ENCODE data around the gene EMCN.
"Not testable (repeated sequence)": the region's sequence is repeated elsewhere in the genome, so short reads cannot be mapped to it uniquely, and the experiment has no call there.

Gene EMCN

DNA sequence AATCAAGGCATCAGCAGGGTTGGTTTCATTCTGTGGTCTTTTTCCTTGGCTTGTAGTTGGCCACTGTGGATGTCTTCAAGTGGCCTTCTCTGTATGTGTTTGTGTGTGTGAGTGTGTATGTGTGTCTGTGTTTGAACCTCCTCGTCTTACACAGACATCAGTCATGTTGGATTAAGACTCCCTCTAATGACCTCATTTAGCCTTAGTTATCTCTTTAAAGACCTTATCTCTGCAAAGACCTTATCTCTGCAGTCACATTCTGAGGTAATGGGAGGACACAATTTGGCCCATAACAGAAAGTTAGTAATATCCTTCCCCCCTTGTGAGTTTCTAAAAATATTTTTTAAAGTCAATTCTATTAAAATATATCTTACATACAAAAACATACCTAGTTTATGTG, 126.7 kb downstream of the EMCN start:
- WGBS (ENCODE audit: insufficient coverage, insufficient read length): no CpG with 5 or more reads among the region's 1 CpG

DNA sequence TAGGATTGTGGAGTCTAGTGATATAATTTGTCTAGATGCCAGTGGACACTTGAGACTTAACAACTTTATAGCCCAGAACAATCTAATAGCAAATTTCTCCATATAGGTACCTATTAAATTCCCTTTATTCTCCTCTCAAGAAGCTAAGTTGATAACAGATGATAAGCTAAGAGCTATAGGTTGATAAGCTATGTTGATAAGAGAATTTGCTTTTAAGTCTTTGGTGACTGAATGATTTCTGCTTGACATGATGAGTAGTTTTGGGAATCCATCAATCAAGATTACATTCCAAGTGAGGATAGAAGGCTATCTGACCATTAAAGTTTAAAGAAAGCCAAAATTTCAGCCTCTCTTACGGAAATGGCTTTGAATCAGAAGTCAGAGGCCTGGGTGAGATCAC, 131.6 kb downstream of the EMCN start:
- H3K9me3 ChIP-seq (ENCODE audit: control insufficient read depth, insufficient read depth, low read length): no peaks in the 10 kb centered on the region
- no peaks in the 10 kb centered on the region for H3K27me3 ChIP-seq (ENCODE audit: control insufficient read depth, insufficient read depth, low read length)
- no CpG with 5 or more reads among the region's 1 CpG for WGBS (ENCODE audit: insufficient coverage, insufficient read length)
- no peak for DNase-seq (ENCODE audit: low read depth, low spot score)
- no peaks in the 10 kb centered on the region for H3K4me1 ChIP-seq (ENCODE audit: control insufficient read depth, insufficient read depth, low read length)
- no peak overlapping the region for H3K4me3 ChIP-seq (ENCODE audit: low read length)
- no peaks in the 10 kb centered on the region for H3K36me3 ChIP-seq (ENCODE audit: control insufficient read depth, insufficient read depth, low read length)
- H3K27ac ChIP-seq (ENCODE audit: low read length): no peak overlapping the region

More for the DNA sequence above, 126.7 kb downstream of the EMCN start:
- Histone ChIP-seq H3K27ac (ENCODE audit: low read length) (no peak overlapping the region), H3K4me1 (ENCODE audit: control insufficient read depth, insufficient read depth, low read length) (no peaks in the 10 kb centered on the region), H3K27me3 (ENCODE audit: control insufficient read depth, insufficient read depth, low read length) (no peaks in the 10 kb centered on the region), H3K36me3 (ENCODE audit: control insufficient read depth, insufficient read depth, low read length) (no peaks in the 10 kb centered on the region), H3K9me3 (ENCODE audit: control insufficient read depth, insufficient read depth, low read length) (no peaks in the 10 kb centered on the region), H3K4me3 (ENCODE audit: low read length) (no peak overlapping the region)
- no peak for DNase-seq (ENCODE audit: low read depth, low spot score)

GRCh38 chr4:100380401-100380800, 137.4 kb downstream of the EMCN start:
- not testable (repeated sequence) for H3K4me1 ChIP-seq (ENCODE audit: control insufficient read depth, insufficient read depth, low read length)

GRCh38 chr4:100379583-100380105, 138.2 kb downstream of the EMCN start:
- Histone ChIP-seq H3K27me3 (ENCODE audit: control insufficient read depth, insufficient read depth, low read length) (no peaks in the 10 kb centered on the region), H3K4me1 (ENCODE audit: control insufficient read depth, insufficient read depth, low read length) (no peaks in the 10 kb centered on the region), H3K4me3 (ENCODE audit: low read length) (no peak overlapping the region), H3K27ac (ENCODE audit: low read length) (no peak overlapping the region), H3K9me3 (ENCODE audit: control insufficient read depth, insufficient read depth, low read length) (no peaks in the 10 kb centered on the region), H3K36me3 (ENCODE audit: control insufficient read depth, insufficient read depth, low read length) (no peaks in the 10 kb centered on the region)
- DNase-seq (ENCODE audit: low read depth, low spot score): no peak
- no CpG with 5 or more reads among the region's 5 CpGs for WGBS (ENCODE audit: insufficient coverage, insufficient read length)

More at GRCh38 chr4:100380401-100380800, 137.4 kb downstream of the EMCN start:
- H3K4me3 ChIP-seq (ENCODE audit: low read length); H3K9me3 ChIP-seq (ENCODE audit: control insufficient read depth, insufficient read depth, low read length); H3K27ac ChIP-seq (ENCODE audit: low read length); H3K36me3 ChIP-seq (ENCODE audit: control insufficient read depth, insufficient read depth, low read length); H3K27me3 ChIP-seq (ENCODE audit: control insufficient read depth, insufficient read depth, low read length); DNase-seq (ENCODE audit: low read depth, low spot score): not testable (repeated sequence)
- WGBS (ENCODE audit: insufficient coverage, insufficient read length): no CpG with 5 or more reads among the region's 1 CpG

GRCh38 chr4:100372432-100372831, 145.4 kb downstream of the EMCN start:
- no peak for DNase-seq (ENCODE audit: low read depth, low spot score)
- no peaks in the 10 kb centered on the region for H3K4me1 ChIP-seq (ENCODE audit: control insufficient read depth, insufficient read depth, low read length)
- H3K4me3 ChIP-seq (ENCODE audit: low read length): no peak overlapping the region
- H3K36me3 ChIP-seq (ENCODE audit: control insufficient read depth, insufficient read depth, low read length): no peaks in the 10 kb centered on the region
- H3K9me3 ChIP-seq (ENCODE audit: control insufficient read depth, insufficient read depth, low read length): no peaks in the 10 kb centered on the region
- no CpG with 5 or more reads among the region's 3 CpGs for WGBS (ENCODE audit: insufficient coverage, insufficient read length)
- no peaks in the 10 kb centered on the region for H3K27me3 ChIP-seq (ENCODE audit: control insufficient read depth, insufficient read depth, low read length)
- no peak overlapping the region for H3K27ac ChIP-seq (ENCODE audit: low read length)

DNA sequence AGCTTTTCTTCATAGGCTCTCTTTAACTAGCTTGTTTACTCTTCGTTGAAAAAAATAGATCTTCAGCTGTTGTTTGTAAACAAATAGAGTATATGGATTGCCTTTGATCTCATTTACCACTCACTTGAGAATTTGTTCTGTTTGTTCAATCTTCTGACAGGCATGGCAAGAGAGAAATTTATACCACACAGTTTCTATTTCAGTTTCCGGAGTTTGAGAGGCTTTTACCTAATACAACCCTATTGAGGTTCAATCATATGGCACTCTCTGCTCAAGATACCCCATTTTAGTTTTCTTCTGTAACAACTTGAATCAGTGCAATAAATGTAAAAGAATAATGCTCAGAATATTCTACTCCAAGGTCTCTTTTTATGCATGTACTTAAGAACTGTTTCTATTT, 148.0 kb downstream of the EMCN start:
- H3K4me1 ChIP-seq (ENCODE audit: control insufficient read depth, insufficient read depth, low read length): no peaks in the 10 kb centered on the region
- no peak overlapping the region for H3K27ac ChIP-seq (ENCODE audit: low read length)
- DNase-seq (ENCODE audit: low read depth, low spot score): no peak
- no CpG with 5 or more reads among the region's 2 CpGs for WGBS (ENCODE audit: insufficient coverage, insufficient read length)
- H3K9me3 ChIP-seq (ENCODE audit: control insufficient read depth, insufficient read depth, low read length): no peaks in the 10 kb centered on the region
- H3K27me3 ChIP-seq (ENCODE audit: control insufficient read depth, insufficient read depth, low read length): no peaks in the 10 kb centered on the region
- H3K36me3 ChIP-seq (ENCODE audit: control insufficient read depth, insufficient read depth, low read length): no peaks in the 10 kb centered on the region
- no peak overlapping the region for H3K4me3 ChIP-seq (ENCODE audit: low read length)

GRCh38 chr4:100367451-100367850, 150.4 kb downstream of the EMCN start:
- no CpG with 5 or more reads among the region's 1 CpG for WGBS (ENCODE audit: insufficient coverage, insufficient read length)
- H3K27ac ChIP-seq (ENCODE audit: low read length): no peak overlapping the region
- no peak overlapping the region for H3K4me3 ChIP-seq (ENCODE audit: low read length)
- H3K27me3 ChIP-seq (ENCODE audit: control insufficient read depth, insufficient read depth, low read length): no peaks in the 10 kb centered on the region
- H3K9me3 ChIP-seq (ENCODE audit: control insufficient read depth, insufficient read depth, low read length): no peaks in the 10 kb centered on the region
- DNase-seq (ENCODE audit: low read depth, low spot score): no peak
- H3K4me1 ChIP-seq (ENCODE audit: control insufficient read depth, insufficient read depth, low read length): no peaks in the 10 kb centered on the region
- H3K36me3 ChIP-seq (ENCODE audit: control insufficient read depth, insufficient read depth, low read length): no peaks in the 10 kb centered on the region

DNA sequence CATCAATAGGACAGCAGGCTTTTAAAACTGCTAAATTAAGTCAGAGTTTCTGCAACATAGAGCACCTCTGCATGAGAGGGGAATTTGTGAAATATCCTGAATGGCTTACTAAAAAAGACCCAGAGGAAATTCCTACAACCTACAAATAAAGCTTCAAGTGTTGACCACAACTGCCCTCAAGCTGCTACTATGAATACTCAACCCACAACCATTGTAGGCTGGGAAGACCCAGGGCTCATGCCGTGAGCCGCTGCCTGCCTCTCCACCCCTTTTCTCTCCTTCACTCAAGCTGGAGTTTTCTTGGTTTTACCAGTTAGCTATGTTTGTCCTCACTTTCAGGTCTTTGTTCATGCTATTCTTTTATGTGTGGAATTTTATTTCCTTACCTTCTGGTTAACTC, 151.6 kb downstream of the EMCN start:
- no peak for DNase-seq (ENCODE audit: low read depth, low spot score)
- Histone ChIP-seq H3K36me3 (ENCODE audit: control insufficient read depth, insufficient read depth, low read length) (no peaks in the 10 kb centered on the region), H3K4me1 (ENCODE audit: control insufficient read depth, insufficient read depth, low read length) (no peaks in the 10 kb centered on the region), H3K4me3 (ENCODE audit: low read length) (no peak overlapping the region), H3K9me3 (ENCODE audit: control insufficient read depth, insufficient read depth, low read length) (no peaks in the 10 kb centered on the region), H3K27me3 (ENCODE audit: control insufficient read depth, insufficient read depth, low read length) (no peaks in the 10 kb centered on the region), H3K27ac (ENCODE audit: low read length) (no peak overlapping the region)
- no CpG with 5 or more reads among the region's 2 CpGs for WGBS (ENCODE audit: insufficient coverage, insufficient read length)

GRCh38 chr4:100362366-100362765, 155.5 kb downstream of the EMCN start:
- WGBS (ENCODE audit: insufficient coverage, insufficient read length): no CpG with 5 or more reads among the region's 1 CpG
- H3K4me3 ChIP-seq (ENCODE audit: low read length): no peak overlapping the region
- DNase-seq (ENCODE audit: low read depth, low spot score): no peak
- no peaks in the 10 kb centered on the region for H3K9me3 ChIP-seq (ENCODE audit: control insufficient read depth, insufficient read depth, low read length)
- no peaks in the 10 kb centered on the region for H3K27me3 ChIP-seq (ENCODE audit: control insufficient read depth, insufficient read depth, low read length)
- H3K4me1 ChIP-seq (ENCODE audit: control insufficient read depth, insufficient read depth, low read length): no peaks in the 10 kb centered on the region
- no peak overlapping the region for H3K27ac ChIP-seq (ENCODE audit: low read length)
- H3K36me3 ChIP-seq (ENCODE audit: control insufficient read depth, insufficient read depth, low read length): no peaks in the 10 kb centered on the region

DNA sequence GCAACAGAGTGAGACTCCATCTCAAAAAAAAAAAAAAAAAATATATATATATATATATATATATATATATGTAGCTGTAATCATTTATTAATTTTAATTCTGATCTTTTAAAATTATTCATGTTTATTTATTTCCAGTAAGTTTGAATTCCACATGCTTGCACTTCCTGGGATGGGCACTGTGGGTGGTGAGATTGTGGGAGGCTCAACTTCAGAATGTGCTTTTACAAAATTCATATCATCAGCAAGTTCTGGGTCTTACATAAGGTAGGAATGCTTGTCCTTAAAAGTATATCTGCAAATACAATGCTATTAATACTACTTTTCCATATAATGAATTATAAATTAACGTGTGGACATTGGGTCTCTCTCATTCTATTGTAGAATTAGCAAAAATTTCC, 156.5 kb downstream of the EMCN start:
- H3K27ac ChIP-seq (ENCODE audit: low read length): no peak overlapping the region
- no peak for DNase-seq (ENCODE audit: low read depth, low spot score)
- no peaks in the 10 kb centered on the region for H3K27me3 ChIP-seq (ENCODE audit: control insufficient read depth, insufficient read depth, low read length)
- no peaks in the 10 kb centered on the region for H3K36me3 ChIP-seq (ENCODE audit: control insufficient read depth, insufficient read depth, low read length)
- no peak overlapping the region for H3K4me3 ChIP-seq (ENCODE audit: low read length)
- no CpG with 5 or more reads among the region's 1 CpG for WGBS (ENCODE audit: insufficient coverage, insufficient read length)
- H3K9me3 ChIP-seq (ENCODE audit: control insufficient read depth, insufficient read depth, low read length): no peaks in the 10 kb centered on the region
- H3K4me1 ChIP-seq (ENCODE audit: control insufficient read depth, insufficient read depth, low read length): no peaks in the 10 kb centered on the region

DNA sequence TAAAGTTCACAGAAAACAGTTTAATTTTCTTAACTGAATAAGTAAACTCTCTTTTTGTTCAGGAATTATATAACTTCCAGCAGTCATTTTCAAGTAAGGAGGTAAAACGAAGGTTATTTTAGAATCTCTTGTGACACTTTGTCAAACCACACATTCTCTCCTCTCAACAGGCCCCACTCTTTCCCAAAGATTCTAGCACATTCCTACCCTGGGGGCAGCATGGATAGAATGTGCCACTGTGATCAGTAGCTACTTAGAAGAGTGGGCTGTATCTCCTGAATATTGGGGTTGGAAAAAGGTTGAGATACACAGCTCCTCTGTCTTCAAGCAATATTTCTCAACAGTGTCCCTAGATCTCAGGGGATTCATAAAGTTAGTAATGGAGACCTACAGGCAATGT, 157.6 kb downstream of the EMCN start:
- WGBS (ENCODE audit: insufficient coverage, insufficient read length): no CpG with 5 or more reads among the region's 1 CpG

More for the DNA sequence above, 157.6 kb downstream of the EMCN start:
- Histone ChIP-seq H3K4me3 (ENCODE audit: low read length) (no peak overlapping the region), H3K27me3 (ENCODE audit: control insufficient read depth, insufficient read depth, low read length) (no peaks in the 10 kb centered on the region), H3K4me1 (ENCODE audit: control insufficient read depth, insufficient read depth, low read length) (no peaks in the 10 kb centered on the region), H3K27ac (ENCODE audit: low read length) (no peak overlapping the region), H3K9me3 (ENCODE audit: control insufficient read depth, insufficient read depth, low read length) (no peaks in the 10 kb centered on the region), H3K36me3 (ENCODE audit: control insufficient read depth, insufficient read depth, low read length) (no peaks in the 10 kb centered on the region)
- no peak for DNase-seq (ENCODE audit: low read depth, low spot score)

Data from iPS DF 6.9 (cell line).